Lower lobe of right lung (tissue), 2 donors: Measurements from ENCODE around the gene ADISSP. TPM values are rescaled to one million over a fixed set of nuclear protein-coding genes. Genes with fewer than 3 reads are reported as not detected.
A peak's percentile ranks its signal among the peaks of the same experiment; 100 is the strongest.
"Not testable (repeated sequence)": the region's sequence is repeated elsewhere in the genome, so short reads cannot be mapped to it uniquely, and the experiment has no call there.

Source experiments
- ATAC-seq, 2 donors: fragments of 200-7000 bp; cut with Tn5 transposase; one replicate each; pipeline ENCODE4 v1.9.1; 2020 to 2022; ENCODE audit warnings: mild to moderate bottlenecking in 2 of 2, moderate library complexity in 2 of 2
- DNase-seq: peaks from one replicate; pipeline ENCODE4 v3.0.0-alpha.2; 2020
- H3K27ac ChIP-seq: fragments of 200-600 bp; one replicate; pipeline ENCODE4 v1.8.0; 2022
- H3K27me3 ChIP-seq: fragments of 200-600 bp; one replicate; pipeline ENCODE4 v1.8.0; 2022; ENCODE audit warnings: low read depth
- H3K36me3 ChIP-seq: fragments of 200-600 bp; one replicate; pipeline ENCODE4 v1.8.0; 2022; ENCODE audit warnings: mild to moderate bottlenecking
- H3K4me1 ChIP-seq: fragments of 200-600 bp; one replicate; pipeline ENCODE4 v1.8.0; 2022
- H3K4me3 ChIP-seq: fragments of 200-600 bp; one replicate; pipeline ENCODE4 v1.8.0; 2022; ENCODE audit warnings: mild to moderate bottlenecking
- H3K9me3 ChIP-seq: fragments of 200-600 bp; one replicate; pipeline ENCODE4 v1.8.0; 2022
- intact Hi-C: fragments of 100-400 bp; cut with DNase I; formaldehyde crosslinking; loops from one replicate; pipeline ENCODE4 v1.11.0; 2022
- total RNA-seq: library from RNA; stranded (reverse); fragmentation: NEBNext Ultra II Directional; extraction: Animal tissue kit (Norgen Biotek cat#: 25700); gene quantifications from one replicate; pipeline ENCODE4 v1.2.1, GENCODE V29; 2021
- TF ChIP-seq, protein P1 (sequence below): fragments of 200-600 bp; IDR thresholded peaks from one replicate; pipeline ENCODE4 v1.8.0; 2022; ENCODE audit warnings: antibody characterized with exemption, mild to moderate bottlenecking
- donor health status: DM: no; HTN: yes; CAD: no; lungs with severe emphysema.

Gene ADISSP
- total RNA-seq, 1 donor from 2014 or later, result 33.2 TPM

- peak overlapping the region; percentile 95 for H3K27ac ChIP-seq
- intact Hi-C loops, result no loop called here
These were observed 27.3 kb upstream of the ADISSP start for GRCh38 chr20:3794701-3795420.

GRCh38 chr20:3794168-3794567, 26.6 kb upstream of the ADISSP start:
- H3K27ac ChIP-seq, ATAC-seq, H3K9me3 ChIP-seq, DNase-seq, H3K4me3 ChIP-seq, H3K27me3 ChIP-seq, intact Hi-C loops: not testable (repeated sequence)
- H3K4me1 ChIP-seq, result peaks cover 35% of the 10 kb centered on the region
- peaks cover 16% of the 10 kb centered on the region for H3K36me3 ChIP-seq

More at GRCh38 chr20:3794701-3795420, 27.3 kb upstream of the ADISSP start:
- H3K4me3 ChIP-seq, result peak overlapping the region; percentile 79
- DNase-seq (peak; percentile 46), ATAC-seq (no peak)
- TF ChIP-seq, protein P1, sequence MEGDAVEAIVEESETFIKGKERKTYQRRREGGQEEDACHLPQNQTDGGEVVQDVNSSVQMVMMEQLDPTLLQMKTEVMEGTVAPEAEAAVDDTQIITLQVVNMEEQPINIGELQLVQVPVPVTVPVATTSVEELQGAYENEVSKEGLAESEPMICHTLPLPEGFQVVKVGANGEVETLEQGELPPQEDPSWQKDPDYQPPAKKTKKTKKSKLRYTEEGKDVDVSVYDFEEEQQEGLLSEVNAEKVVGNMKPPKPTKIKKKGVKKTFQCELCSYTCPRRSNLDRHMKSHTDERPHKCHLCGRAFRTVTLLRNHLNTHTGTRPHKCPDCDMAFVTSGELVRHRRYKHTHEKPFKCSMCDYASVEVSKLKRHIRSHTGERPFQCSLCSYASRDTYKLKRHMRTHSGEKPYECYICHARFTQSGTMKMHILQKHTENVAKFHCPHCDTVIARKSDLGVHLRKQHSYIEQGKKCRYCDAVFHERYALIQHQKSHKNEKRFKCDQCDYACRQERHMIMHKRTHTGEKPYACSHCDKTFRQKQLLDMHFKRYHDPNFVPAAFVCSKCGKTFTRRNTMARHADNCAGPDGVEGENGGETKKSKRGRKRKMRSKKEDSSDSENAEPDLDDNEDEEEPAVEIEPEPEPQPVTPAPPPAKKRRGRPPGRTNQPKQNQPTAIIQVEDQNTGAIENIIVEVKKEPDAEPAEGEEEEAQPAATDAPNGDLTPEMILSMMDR, result no peak
- H3K4me1 ChIP-seq, result peaks cover 42% of the 10 kb centered on the region
- H3K27me3 ChIP-seq, result no peaks in the 10 kb centered on the region
- H3K36me3 ChIP-seq, result peaks cover 20% of the 10 kb centered on the region
- no peaks in the 10 kb centered on the region for H3K9me3 ChIP-seq

DNA sequence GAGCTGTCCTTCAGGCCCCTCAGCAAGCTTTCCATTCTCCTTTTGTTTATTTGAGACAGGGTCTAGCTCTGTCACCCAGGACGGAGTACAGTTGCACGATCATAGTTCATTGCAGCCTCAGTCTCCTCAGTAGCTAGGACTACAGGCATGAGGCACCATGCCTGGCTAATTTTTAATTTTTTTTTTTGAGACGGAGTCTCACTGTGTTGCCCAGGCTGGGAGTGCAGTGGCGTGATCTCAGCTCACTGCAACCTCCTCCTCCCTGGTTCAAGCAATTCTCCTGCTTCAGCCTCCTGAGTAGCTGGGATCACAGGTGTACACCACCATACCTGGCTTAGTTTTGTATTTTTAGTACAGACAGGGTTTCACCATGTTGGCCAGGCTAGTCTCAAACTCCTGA, 21.6 kb upstream of the ADISSP start:
- peaks cover 25% of the 10 kb centered on the region for H3K4me1 ChIP-seq
- DNase-seq, H3K27ac ChIP-seq, H3K27me3 ChIP-seq, H3K36me3 ChIP-seq, H3K4me3 ChIP-seq, intact Hi-C loops, ATAC-seq, H3K9me3 ChIP-seq: not testable (repeated sequence)

DNA sequence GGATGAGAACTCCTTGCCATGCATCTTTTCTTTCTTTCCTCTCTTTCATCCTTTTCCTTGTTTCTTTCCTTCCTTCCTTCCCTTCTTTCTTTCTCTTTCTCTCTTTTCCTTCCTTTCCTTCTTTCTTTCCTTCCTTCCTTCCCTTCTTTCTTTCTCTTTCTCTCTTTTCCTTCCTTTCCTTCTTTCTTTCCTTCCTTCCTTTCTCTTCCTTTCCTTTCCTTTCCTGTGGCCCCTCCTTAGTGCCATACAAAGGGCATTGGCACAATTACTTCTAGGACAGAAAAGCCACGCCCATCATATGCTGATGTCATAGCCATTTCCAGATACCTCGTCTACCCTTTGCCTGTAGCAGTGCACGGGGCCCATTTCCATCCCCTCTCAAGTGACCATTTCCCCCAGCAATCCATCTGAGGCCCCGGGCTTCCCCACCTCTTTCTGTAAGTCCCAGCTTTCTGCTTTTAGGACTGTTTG, 21.2 kb upstream of the ADISSP start:
- peak; percentile 22 for DNase-seq
- H3K27ac ChIP-seq, result no peak overlapping the region
- no peaks in the 10 kb centered on the region for H3K27me3 ChIP-seq
- intact Hi-C loops, result no loop called here
- ATAC-seq, result no peak
- H3K9me3 ChIP-seq, result no peaks in the 10 kb centered on the region
- TF ChIP-seq, protein P1, result no peak
- H3K4me3 ChIP-seq, result no peak overlapping the region
- H3K4me1 ChIP-seq, result peaks cover 30% of the 10 kb centered on the region
- H3K36me3 ChIP-seq, result peaks cover 11% of the 10 kb centered on the region

DNA sequence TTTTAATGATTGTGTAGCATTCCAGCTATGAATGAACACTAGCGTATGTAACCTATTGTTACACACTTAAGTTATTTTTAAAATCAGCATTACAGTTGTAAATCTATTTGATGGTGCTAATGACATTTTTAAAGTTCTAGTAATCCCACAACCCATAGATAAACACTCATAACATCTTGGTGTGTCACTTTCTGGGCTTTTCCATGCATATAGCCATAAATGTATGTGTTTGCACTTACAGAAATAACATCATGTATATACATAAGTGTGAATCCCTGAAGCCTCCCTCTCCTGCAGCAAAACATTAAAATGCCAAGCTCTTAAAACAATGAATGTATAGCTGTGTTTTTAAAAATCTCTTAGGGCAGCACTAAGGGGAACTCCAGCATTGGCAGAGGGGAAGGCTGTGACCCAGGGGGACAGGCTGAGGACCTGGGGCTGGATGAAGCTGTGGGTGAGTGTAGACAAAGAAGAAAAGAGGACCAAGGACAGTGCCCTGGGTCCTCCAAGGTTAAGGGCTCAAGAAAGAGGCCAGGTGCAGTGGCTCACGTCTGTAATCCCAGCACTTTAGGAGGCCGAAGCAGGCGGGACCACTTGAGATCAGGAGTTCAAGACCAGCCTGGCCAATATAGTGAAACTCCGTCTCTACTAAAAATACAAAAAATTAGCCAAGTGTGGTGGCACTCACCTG, 19.9 kb upstream of the ADISSP start:
- intact Hi-C loops, result no loop called here
- Histone ChIP-seq H3K9me3 (no peaks in the 10 kb centered on the region), H3K27me3 (no peaks in the 10 kb centered on the region), H3K4me3 (peak overlapping the region; percentile 50), H3K36me3 (peaks cover 13% of the 10 kb centered on the region), H3K4me1 (peaks cover 39% of the 10 kb centered on the region), H3K27ac (no peak overlapping the region)
- DNase-seq, result peak; percentile 10
- no peak for ATAC-seq
- TF ChIP-seq, protein P1, result no peak

DNA sequence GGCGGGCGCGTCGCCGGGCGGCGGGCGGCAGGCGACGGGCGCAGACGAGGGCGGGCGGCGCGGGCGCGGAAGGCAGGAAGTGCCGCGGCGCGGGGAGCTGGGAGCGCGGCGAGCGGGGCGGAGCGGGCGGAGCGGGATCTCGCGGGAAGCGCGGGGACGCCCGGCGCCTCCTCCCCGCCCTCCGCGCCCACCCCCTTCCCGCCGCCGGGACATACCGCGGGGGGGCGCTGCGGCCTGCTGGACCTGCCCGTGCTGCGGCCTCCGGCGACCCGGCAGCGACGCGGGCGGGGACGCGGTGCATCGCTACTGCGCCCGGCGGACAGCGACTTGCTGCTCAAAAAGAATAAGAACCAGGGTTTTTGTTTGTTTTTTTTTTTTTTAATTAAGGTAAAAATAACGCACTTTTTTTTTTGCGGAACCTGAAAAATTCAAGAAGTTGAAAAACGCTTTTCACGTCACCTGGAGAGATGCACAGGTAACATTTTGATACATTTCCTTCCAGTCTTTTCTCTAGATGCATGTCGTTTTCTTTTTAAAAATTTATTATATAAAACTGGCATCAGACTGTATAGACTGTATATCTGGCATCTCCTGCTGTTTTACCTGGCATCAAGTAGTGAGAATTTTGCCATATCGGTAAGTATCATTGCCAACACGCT, 19.2 kb upstream of the ADISSP start, which contains the start of gene CENPB:
Gene CENPB, minus strand, starts transcription at position 76 of the 659 bp plus-strand sequence. CDS start 257 bp downstream, outside the sequence.
- peak; percentile 91 for DNase-seq
- Histone ChIP-seq H3K4me1 (peaks cover 39% of the 10 kb centered on the region), H3K27ac (peak within 1 kb of the TSS; percentile 87), H3K9me3 (no peaks in the 10 kb centered on the region), H3K4me3 (peak within 1 kb of the TSS; percentile 83), H3K27me3 (no peaks in the 10 kb centered on the region), H3K36me3 (peaks cover 13% of the 10 kb centered on the region)
- peak; percentile 96 to 97 for ATAC-seq
- TF ChIP-seq, protein P1, result peak; percentile 82
- intact Hi-C loops, result no loop called here
